ENCODE results near the gene PSMG4. TPM values are rescaled to one million over a fixed set of nuclear protein-coding genes. Genes with fewer than 3 reads are reported as not detected.

PSMG4 gene
- total RNA-seq, 4 donors from 2014 or later, result 10.1 to 22.7 (median 16.7) TPM

DNA sequence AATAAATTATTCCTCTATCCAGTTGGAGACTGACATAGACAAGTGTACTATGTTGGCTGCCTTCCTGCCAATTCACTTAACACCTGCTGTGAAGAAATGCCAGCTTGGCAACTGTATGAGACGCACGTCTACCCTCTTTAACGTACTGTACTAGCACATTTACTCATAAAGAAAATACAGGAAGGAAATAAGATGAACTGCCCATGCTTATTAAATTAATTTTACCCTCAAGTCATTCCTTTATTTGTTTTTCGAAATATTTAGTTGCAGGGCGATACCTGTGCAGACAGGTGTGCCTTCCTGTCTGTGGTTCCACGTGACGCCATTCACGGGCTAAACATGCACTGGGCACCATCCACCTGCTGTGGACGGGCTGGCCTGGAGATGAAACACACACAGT is 52.0 kb downstream of the PSMG4 start:
- intact Hi-C loops (cut with DNase I; ENCODE audit: low total_unique reads), result no loop called here
- H3K27ac ChIP-seq, result no peak overlapping the region

GRCh38 chr6:3311826-3312225 is 53.1 kb downstream of the PSMG4 start:
- intact Hi-C loops (cut with DNase I; ENCODE audit: low total_unique reads), result no loop called here
- in situ Hi-C loops (cut with MboI; ENCODE audit: low pct_ligation_motif_present in 1 of 4, low pct_unique_long_range_greater_than_20kb in 1 of 4, low sequenced_read_pairs in 3 of 4), result no loop called here
- H3K9me3 ChIP-seq, result no peaks in the 10 kb centered on the region

More for the DNA sequence above, 52.0 kb downstream of the PSMG4 start:
- DNase-seq, result no peak
- no peaks in the 10 kb centered on the region for H3K27me3 ChIP-seq
- WGBS, 2 donors (ENCODE audit: low coverage in 1 of 2), result 52 to 61% methylated on average over 9 of the region's 9 CpGs
- H3K4me1 ChIP-seq, result no peaks in the 10 kb centered on the region
- TF ChIP-seq POLR2AphosphoS5 (IDR thresholded peaks at IDR 0.05) (no peak), POLR2A (IDR thresholded peaks at IDR 0.05) (no peak), EP300 (IDR thresholded peaks at IDR 0.05; ENCODE audit: low read depth) (no peak)
- TF ChIP-seq, protein P1, sequence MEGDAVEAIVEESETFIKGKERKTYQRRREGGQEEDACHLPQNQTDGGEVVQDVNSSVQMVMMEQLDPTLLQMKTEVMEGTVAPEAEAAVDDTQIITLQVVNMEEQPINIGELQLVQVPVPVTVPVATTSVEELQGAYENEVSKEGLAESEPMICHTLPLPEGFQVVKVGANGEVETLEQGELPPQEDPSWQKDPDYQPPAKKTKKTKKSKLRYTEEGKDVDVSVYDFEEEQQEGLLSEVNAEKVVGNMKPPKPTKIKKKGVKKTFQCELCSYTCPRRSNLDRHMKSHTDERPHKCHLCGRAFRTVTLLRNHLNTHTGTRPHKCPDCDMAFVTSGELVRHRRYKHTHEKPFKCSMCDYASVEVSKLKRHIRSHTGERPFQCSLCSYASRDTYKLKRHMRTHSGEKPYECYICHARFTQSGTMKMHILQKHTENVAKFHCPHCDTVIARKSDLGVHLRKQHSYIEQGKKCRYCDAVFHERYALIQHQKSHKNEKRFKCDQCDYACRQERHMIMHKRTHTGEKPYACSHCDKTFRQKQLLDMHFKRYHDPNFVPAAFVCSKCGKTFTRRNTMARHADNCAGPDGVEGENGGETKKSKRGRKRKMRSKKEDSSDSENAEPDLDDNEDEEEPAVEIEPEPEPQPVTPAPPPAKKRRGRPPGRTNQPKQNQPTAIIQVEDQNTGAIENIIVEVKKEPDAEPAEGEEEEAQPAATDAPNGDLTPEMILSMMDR (IDR thresholded peaks at IDR 0.05), result no peak
- in situ Hi-C loops (cut with MboI; ENCODE audit: low pct_ligation_motif_present in 1 of 4, low pct_unique_long_range_greater_than_20kb in 1 of 4, low sequenced_read_pairs in 3 of 4), result no loop called here
- H3K4me3 ChIP-seq, result no peak overlapping the region
- H3K36me3 ChIP-seq, result peaks cover 0 to 8% (median 2%) of the 10 kb centered on the region in 4 donors
- no peaks in the 10 kb centered on the region for H3K9me3 ChIP-seq

DNA sequence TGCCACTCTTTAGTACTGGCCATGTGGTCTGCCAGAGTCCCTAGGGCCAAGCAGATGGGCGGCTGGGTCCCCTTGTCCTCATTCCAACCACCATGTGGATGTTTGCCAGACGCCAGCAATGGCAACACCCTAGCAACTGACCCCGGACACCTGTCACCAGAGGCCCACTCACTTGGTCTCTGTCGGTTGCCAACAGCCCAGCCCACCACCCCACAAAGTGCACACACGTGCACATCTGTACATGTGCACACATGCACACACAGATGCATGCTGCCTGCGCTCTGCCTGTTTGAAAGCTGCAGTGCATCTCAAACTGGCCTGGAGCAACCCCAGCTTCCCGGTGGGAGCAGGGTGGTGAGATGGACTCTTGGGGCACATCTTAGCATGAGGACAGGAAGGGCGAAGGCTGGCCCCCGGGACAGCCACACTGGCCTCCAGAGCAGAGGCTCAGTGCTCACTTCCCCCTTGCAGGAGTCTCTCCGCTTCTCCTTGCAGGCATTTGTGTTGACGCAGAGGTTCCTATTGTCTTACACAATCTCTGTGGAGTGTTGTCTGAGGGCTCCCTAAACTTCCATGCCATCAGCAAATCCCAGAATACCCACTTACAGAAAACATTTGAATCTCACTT is 54.0 kb downstream of the PSMG4 start:
- Histone ChIP-seq H3K4me3 (no peak overlapping the region), H3K36me3 (peaks cover 0 to 7% (median 0%) of the 10 kb centered on the region in 4 donors), H3K4me1 (no peaks in the 10 kb centered on the region), H3K27me3 (no peaks in the 10 kb centered on the region), H3K9me3 (no peaks in the 10 kb centered on the region), H3K27ac (no peak overlapping the region)
- DNase-seq, result no peak
- intact Hi-C loops (cut with DNase I; ENCODE audit: low total_unique reads) (no loop called here), in situ Hi-C loops (cut with MboI; ENCODE audit: low pct_ligation_motif_present in 1 of 4, low pct_unique_long_range_greater_than_20kb in 1 of 4, low sequenced_read_pairs in 3 of 4) (no loop called here)
- 79% methylated on average over 11 of the region's 11 CpGs; no CpG with 5 or more reads in 1 of the 2 donors for WGBS, 2 donors (ENCODE audit: low coverage in 1 of 2)
- no peak for TF ChIP-seq EP300 (IDR thresholded peaks at IDR 0.05; ENCODE audit: low read depth)
- no peak for TF ChIP-seq POLR2AphosphoS5 (IDR thresholded peaks at IDR 0.05)
- TF ChIP-seq, protein P1 (IDR thresholded peaks at IDR 0.05), result no peak
- TF ChIP-seq POLR2A (IDR thresholded peaks at IDR 0.05), result no peak

More at GRCh38 chr6:3311826-3312225, 53.1 kb downstream of the PSMG4 start:
- Histone ChIP-seq H3K4me1 (no peaks in the 10 kb centered on the region), H3K27ac (no peak overlapping the region), H3K36me3 (peaks cover 0 to 8% (median 0%) of the 10 kb centered on the region in 4 donors), H3K4me3 (no peak overlapping the region), H3K27me3 (no peaks in the 10 kb centered on the region)
- no peak for DNase-seq
- TF ChIP-seq, protein P1 (IDR thresholded peaks at IDR 0.05), result no peak
- TF ChIP-seq EP300 (IDR thresholded peaks at IDR 0.05; ENCODE audit: low read depth) (no peak), POLR2A (IDR thresholded peaks at IDR 0.05) (no peak), POLR2AphosphoS5 (IDR thresholded peaks at IDR 0.05) (no peak)
- WGBS, 2 donors (ENCODE audit: low coverage in 1 of 2), result 80 to 95% methylated on average over 1 to 6 of the region's 6 CpGs

DNA sequence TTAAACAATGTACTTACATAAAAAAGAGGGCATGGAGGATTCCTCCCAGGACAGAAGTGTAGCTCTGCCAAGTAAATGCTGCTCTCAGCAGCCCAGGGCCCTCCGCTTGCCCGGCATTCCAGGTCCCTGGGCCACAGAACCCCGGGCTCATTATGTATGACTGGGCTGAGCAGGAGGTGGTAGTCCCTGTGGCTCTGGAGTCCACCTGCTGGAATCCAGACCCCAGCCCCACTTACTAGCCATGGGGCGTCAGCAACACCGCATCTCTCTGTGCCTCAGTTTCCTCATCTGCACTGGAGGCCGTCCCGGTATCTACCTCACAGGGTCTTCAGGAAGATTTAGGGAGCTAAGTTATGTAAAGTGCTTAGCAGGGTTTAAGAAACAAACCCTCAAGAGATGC is 55.4 kb downstream of the PSMG4 start:
- Histone ChIP-seq H3K4me3 (no peak overlapping the region), H3K27ac (no peak overlapping the region), H3K9me3 (no peaks in the 10 kb centered on the region), H3K27me3 (no peaks in the 10 kb centered on the region), H3K36me3 (peaks cover 0 to 6% (median 0%) of the 10 kb centered on the region in 4 donors), H3K4me1 (no peaks in the 10 kb centered on the region)
- in situ Hi-C loops (cut with MboI; ENCODE audit: low pct_ligation_motif_present in 1 of 4, low pct_unique_long_range_greater_than_20kb in 1 of 4, low sequenced_read_pairs in 3 of 4), result no loop called here
- 92 to 96% methylated on average over 4 to 7 of the region's 7 CpGs for WGBS, 2 donors (ENCODE audit: low coverage in 1 of 2)
- intact Hi-C loops (cut with DNase I; ENCODE audit: low total_unique reads), result no loop called here
- TF ChIP-seq POLR2AphosphoS5 (IDR thresholded peaks at IDR 0.05), result no peak
- TF ChIP-seq POLR2A (IDR thresholded peaks at IDR 0.05), result no peak
- TF ChIP-seq, protein P1 (IDR thresholded peaks at IDR 0.05), result no peak
- TF ChIP-seq EP300 (IDR thresholded peaks at IDR 0.05; ENCODE audit: low read depth), result no peak
- no peak for DNase-seq

Measured in transverse colon (tissue), 4 donors.